ENCODE results near the gene ALAS2.

ALAS2 gene

DNA sequence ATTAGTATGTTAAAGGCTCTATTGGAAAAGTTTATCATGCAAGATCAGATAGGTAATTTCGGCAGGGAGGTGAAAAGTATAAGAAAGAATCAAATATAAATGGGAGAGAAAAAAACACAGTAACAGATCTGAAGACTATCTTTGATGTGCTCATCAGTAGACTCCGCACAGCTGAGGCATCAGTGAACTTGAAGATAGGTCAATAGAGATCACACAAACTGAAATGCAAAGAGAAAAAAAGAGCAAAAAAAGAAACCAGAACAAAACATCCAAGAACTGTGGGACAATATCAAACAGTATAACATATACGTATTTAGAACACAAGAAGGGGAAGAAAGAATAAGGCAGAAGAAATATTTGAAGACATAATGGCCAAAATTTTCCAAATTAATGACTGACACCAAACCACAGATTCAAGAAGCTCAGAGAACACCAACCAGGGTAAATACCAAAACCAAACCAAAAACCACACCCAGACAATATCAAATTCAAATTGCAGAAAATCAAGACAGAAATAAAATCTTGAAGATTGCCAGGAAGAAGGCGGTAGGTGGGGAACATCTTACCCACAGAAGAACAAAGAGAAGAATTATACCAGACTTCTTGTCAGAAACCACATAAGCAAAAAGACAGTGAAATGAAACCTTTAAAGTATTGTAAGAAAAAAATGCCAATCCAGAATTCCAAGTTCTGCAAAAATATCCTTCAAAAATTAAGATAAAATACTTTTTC is 65.8 kb downstream of the ALAS2 start:
- no peak for TF ChIP-seq FOXP2 (optimal IDR thresholded peaks at IDR 0.05; ENCODE audit: borderline replicate concordance, extremely low read depth, extremely low read length, insufficient read depth)
- TF ChIP-seq TAF1 (IDR thresholded peaks at IDR 0.05; ENCODE audit: borderline replicate concordance, insufficient read depth, low read length): no peak
- no peak for TF ChIP-seq POLR2AphosphoS5 (IDR thresholded peaks at IDR 0.05; ENCODE audit: low read depth, low read length)
- TF ChIP-seq SIN3A (IDR thresholded peaks at IDR 0.05; ENCODE audit: borderline replicate concordance, insufficient read depth, low read length): no peak
- TF ChIP-seq, protein P1, sequence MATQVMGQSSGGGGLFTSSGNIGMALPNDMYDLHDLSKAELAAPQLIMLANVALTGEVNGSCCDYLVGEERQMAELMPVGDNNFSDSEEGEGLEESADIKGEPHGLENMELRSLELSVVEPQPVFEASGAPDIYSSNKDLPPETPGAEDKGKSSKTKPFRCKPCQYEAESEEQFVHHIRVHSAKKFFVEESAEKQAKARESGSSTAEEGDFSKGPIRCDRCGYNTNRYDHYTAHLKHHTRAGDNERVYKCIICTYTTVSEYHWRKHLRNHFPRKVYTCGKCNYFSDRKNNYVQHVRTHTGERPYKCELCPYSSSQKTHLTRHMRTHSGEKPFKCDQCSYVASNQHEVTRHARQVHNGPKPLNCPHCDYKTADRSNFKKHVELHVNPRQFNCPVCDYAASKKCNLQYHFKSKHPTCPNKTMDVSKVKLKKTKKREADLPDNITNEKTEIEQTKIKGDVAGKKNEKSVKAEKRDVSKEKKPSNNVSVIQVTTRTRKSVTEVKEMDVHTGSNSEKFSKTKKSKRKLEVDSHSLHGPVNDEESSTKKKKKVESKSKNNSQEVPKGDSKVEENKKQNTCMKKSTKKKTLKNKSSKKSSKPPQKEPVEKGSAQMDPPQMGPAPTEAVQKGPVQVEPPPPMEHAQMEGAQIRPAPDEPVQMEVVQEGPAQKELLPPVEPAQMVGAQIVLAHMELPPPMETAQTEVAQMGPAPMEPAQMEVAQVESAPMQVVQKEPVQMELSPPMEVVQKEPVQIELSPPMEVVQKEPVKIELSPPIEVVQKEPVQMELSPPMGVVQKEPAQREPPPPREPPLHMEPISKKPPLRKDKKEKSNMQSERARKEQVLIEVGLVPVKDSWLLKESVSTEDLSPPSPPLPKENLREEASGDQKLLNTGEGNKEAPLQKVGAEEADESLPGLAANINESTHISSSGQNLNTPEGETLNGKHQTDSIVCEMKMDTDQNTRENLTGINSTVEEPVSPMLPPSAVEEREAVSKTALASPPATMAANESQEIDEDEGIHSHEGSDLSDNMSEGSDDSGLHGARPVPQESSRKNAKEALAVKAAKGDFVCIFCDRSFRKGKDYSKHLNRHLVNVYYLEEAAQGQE (IDR thresholded peaks at IDR 0.05; ENCODE audit: insufficient read depth in 1 of 2, low read depth in 2 of 2, low read length in 2 of 2): no peak

DNA sequence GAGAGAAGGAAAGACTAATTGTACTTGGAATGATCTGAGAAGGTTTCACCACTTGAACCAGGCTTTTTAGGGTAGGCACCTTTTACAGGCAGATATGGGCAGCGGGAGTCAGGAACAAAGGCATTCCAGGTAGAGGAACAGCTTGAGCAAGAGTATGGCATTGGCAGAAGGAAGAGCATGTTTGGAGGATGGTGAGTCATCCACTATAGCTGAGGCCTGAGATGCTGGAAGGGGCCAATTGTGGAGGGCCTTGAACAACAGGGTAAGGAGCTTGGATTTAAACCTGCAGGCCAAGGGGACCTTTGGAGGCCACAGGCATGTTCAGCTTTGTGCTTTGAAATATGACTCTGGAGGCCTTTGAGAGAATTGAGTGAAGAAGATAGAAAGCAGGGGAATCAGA is 69.0 kb downstream of the ALAS2 start:
- TF ChIP-seq SIN3A (IDR thresholded peaks at IDR 0.05; ENCODE audit: borderline replicate concordance, insufficient read depth, low read length) (no peak), FOXP2 (optimal IDR thresholded peaks at IDR 0.05; ENCODE audit: borderline replicate concordance, extremely low read depth, extremely low read length, insufficient read depth) (no peak), POLR2AphosphoS5 (IDR thresholded peaks at IDR 0.05; ENCODE audit: low read depth, low read length) (no peak), TAF1 (IDR thresholded peaks at IDR 0.05; ENCODE audit: borderline replicate concordance, insufficient read depth, low read length) (no peak)
- TF ChIP-seq, protein P1 (IDR thresholded peaks at IDR 0.05; ENCODE audit: insufficient read depth in 1 of 2, low read depth in 2 of 2, low read length in 2 of 2): no peak

Data from PFSK-1 (cell line).